IMR-90 (cell line): ENCODE data around the gene DUSP28. TPM values are rescaled to one million over a fixed set of nuclear protein-coding genes. Genes with fewer than 3 reads are reported as not detected.
A peak's percentile ranks its signal among the peaks of the same experiment; 100 is the strongest.

Experiments used
- ATAC-seq: fragments of 200-7000 bp; cut with Tn5 transposase; 2 replicates; pipeline ENCODE4 v1.9.1; 2020; ENCODE audit warnings: low read depth, mild to moderate bottlenecking, moderate library complexity
- BruUV-seq: library from RNA; stranded (reverse); fragments of 400-500 nt; replicated peaks from 2 replicates; lab custom pipeline; 2021; lab: Mats Ljungman, UMichigan
- CTCF ChIA-PET: fragments of 300-600 bp; formaldehyde crosslinking; extraction: SDS; loops from one replicate; lab custom pipeline; 2021; ENCODE audit warnings: antibody characterized with exemption; lab: Yijun Ruan, JAX
- POLR2A ChIA-PET: fragments of 300-600 bp; sonication (Branson Sonifier 250); formaldehyde crosslinking; loops from one replicate; lab custom pipeline; 2022; ENCODE audit warnings: antibody characterized with exemption; ENCODE audit not compliant: unreplicated experiment; lab: Charles Lee
- DNase-seq: peaks from one replicate; pipeline ENCODE4 v3.0.0; 2013
- H2AFZ ChIP-seq: replicated peaks from 2 replicates; pipeline ENCODE3; 2013; ENCODE audit warnings: low read length, mild to moderate bottlenecking; ENCODE audit not compliant: poor library complexity
- H2AK5ac ChIP-seq: 2 replicates; pipeline ENCODE4 v1.6.1; 2013; ENCODE audit warnings: low read depth, low read length, inconsistent platforms
- H2AK9ac ChIP-seq: replicated peaks from 2 replicates; pipeline ENCODE3; 2013; ENCODE audit warnings: mild to moderate bottlenecking, low read depth, low read length, moderate library complexity; ENCODE audit not compliant: poor library complexity
- H2BK120ac ChIP-seq: 2 replicates; pipeline ENCODE4 v1.6.1; 2013; ENCODE audit warnings: low read depth, low read length, inconsistent platforms
- H2BK15ac ChIP-seq: 3 replicates; pipeline ENCODE4 v1.6.1; 2013; ENCODE audit warnings: low read depth, low read length, inconsistent platforms
- H2BK20ac ChIP-seq: 2 replicates; pipeline ENCODE4 v1.6.1; 2013; ENCODE audit warnings: low read depth, mild to moderate bottlenecking, inconsistent platforms, low read length, moderate library complexity
- H2BK5ac ChIP-seq: 2 replicates; pipeline ENCODE4 v1.6.1; 2013; ENCODE audit warnings: mild to moderate bottlenecking, low read depth, low read length, inconsistent platforms; ENCODE audit not compliant: poor library complexity, severe bottlenecking
- H3K14ac ChIP-seq: replicated peaks from 2 replicates; pipeline ENCODE4 v1.6.1; 2013; ENCODE audit warnings: low read depth, low read length, inconsistent platforms
- H3K18ac ChIP-seq: 2 replicates; pipeline ENCODE4 v1.6.1; 2013; ENCODE audit warnings: low read depth, low read length, control low read depth
- H3K23ac ChIP-seq: 2 replicates; pipeline ENCODE4 v1.6.1; 2013; ENCODE audit warnings: low read depth, low read length, inconsistent platforms
- H3K27ac ChIP-seq: 2 replicates; pipeline ENCODE4 v1.5.1; 2013; ENCODE audit warnings: mild to moderate bottlenecking, control low read depth, low read length; ENCODE audit not compliant: insufficient read depth
- H3K27me3 ChIP-seq: 2 replicates; pipeline ENCODE4 v1.6.1; 2013; ENCODE audit warnings: low read length; ENCODE audit not compliant: control insufficient read depth, insufficient read depth
- H3K36me3 ChIP-seq: 2 replicates; pipeline ENCODE4 v1.6.1; 2013; ENCODE audit warnings: low read length, mixed read lengths; ENCODE audit not compliant: control insufficient read depth, insufficient read depth
- H3K4ac ChIP-seq: 2 replicates; pipeline ENCODE4 v1.6.1; 2013; ENCODE audit warnings: low read depth, low read length, inconsistent platforms
- H3K4me1 ChIP-seq: 2 replicates; pipeline ENCODE4 v1.6.1; 2013; ENCODE audit warnings: low read length, mixed read lengths; ENCODE audit not compliant: control insufficient read depth, insufficient read depth
- H3K4me2 ChIP-seq: 2 replicates; pipeline ENCODE4 v1.6.1; 2013; ENCODE audit warnings: low read depth, mild to moderate bottlenecking, control low read depth, low read length, moderate library complexity
- H3K4me3 ChIP-seq: 2 replicates; pipeline ENCODE4 v1.5.1; 2013; ENCODE audit warnings: low read depth, mild to moderate bottlenecking, control low read depth, low read length, moderate library complexity; ENCODE audit not compliant: insufficient read depth
- H3K56ac ChIP-seq: 2 replicates; pipeline ENCODE4 v1.6.1; 2013; ENCODE audit warnings: low read length, inconsistent platforms; ENCODE audit not compliant: insufficient read depth; ENCODE audit errors: extremely low read depth
- H3K79me1 ChIP-seq, 2 experiments: 2 replicates each; pipeline ENCODE4 v1.6.1; 2013; ENCODE audit warnings: low read length in 2 of 2, inconsistent platforms in 1 of 2, low read depth in 1 of 2
- H3K9ac ChIP-seq: 2 replicates; pipeline ENCODE4 v1.6.1; 2013; ENCODE audit warnings: low read depth, low read length, control low read depth
- H3K9me1 ChIP-seq: 2 replicates; pipeline ENCODE4 v1.6.1; 2013; ENCODE audit warnings: low read length, inconsistent platforms; ENCODE audit not compliant: insufficient read depth
- H3K9me3 ChIP-seq: 2 replicates; pipeline ENCODE4 v1.6.1; 2013; ENCODE audit warnings: low read length; ENCODE audit not compliant: control insufficient read depth, insufficient read depth
- H4K20me1 ChIP-seq: 2 replicates; pipeline ENCODE4 v1.6.1; 2013; ENCODE audit warnings: low read length, inconsistent platforms; ENCODE audit not compliant: insufficient read depth
- H4K5ac ChIP-seq: 2 replicates; pipeline ENCODE4 v1.6.1; 2013; ENCODE audit warnings: mild to moderate bottlenecking, low read depth, low read length, control low read depth
- H4K8ac ChIP-seq, 2 experiments: 2 replicates each; pipeline ENCODE4 v1.6.1; 2013; ENCODE audit warnings: low read depth in 2 of 2, low read length in 2 of 2, control low read depth in 1 of 2, inconsistent platforms in 1 of 2
- H4K91ac ChIP-seq: 2 replicates; pipeline ENCODE4 v1.6.1; 2013; ENCODE audit warnings: low read depth, low read length, inconsistent platforms; ENCODE audit not compliant: insufficient read depth
- BHLHE40 ChIP-seq: fragments of 150-350 bp; IDR thresholded peaks from 2 replicates; pipeline ENCODE4 v1.6.1; 2016; ENCODE audit warnings: mild to moderate bottlenecking, low read depth, low read length
- CEBPB ChIP-seq: IDR thresholded peaks from 2 replicates; pipeline ENCODE4 v1.6.1; 2012; ENCODE audit warnings: low read depth, low read length, improper control_type of control experiment
- CHD1 ChIP-seq: IDR thresholded peaks from 2 replicates; pipeline ENCODE4 v1.6.1; 2012; ENCODE audit warnings: low read depth, low read length, improper control_type of control experiment
- CTCF ChIP-seq: conservative IDR thresholded peaks from 2 replicates; pipeline ENCODE4 v1.5.1; 2012; ENCODE audit warnings: mild to moderate bottlenecking, low read depth, low read length, improper control_type of control experiment
- ELK1 ChIP-seq: fragments of 150-350 bp; IDR thresholded peaks from 2 replicates; pipeline ENCODE4 v1.6.1; 2016; ENCODE audit warnings: low read depth, mild to moderate bottlenecking, low read length, moderate library complexity, borderline replicate concordance
- FOS ChIP-seq: fragments of 150-350 bp; IDR thresholded peaks from 2 replicates; pipeline ENCODE4 v1.6.1; 2016; ENCODE audit warnings: low read depth, low read length
- MAFK ChIP-seq: IDR thresholded peaks from 2 replicates; pipeline ENCODE4 v1.6.1; 2012; ENCODE audit warnings: low read depth, low read length, improper control_type of control experiment
- MAZ ChIP-seq: IDR thresholded peaks from 2 replicates; pipeline ENCODE4 v1.6.1; 2012; ENCODE audit warnings: low read depth, mild to moderate bottlenecking, low read length, improper control_type of control experiment, moderate library complexity, borderline replicate concordance
- NFE2L2 ChIP-seq: fragments of 150-350 bp; IDR thresholded peaks from 2 replicates; pipeline ENCODE4 v1.6.1; 2016; ENCODE audit warnings: low read depth, mild to moderate bottlenecking, low read length
- POLR2A ChIP-seq: IDR thresholded peaks from 2 replicates; pipeline ENCODE4 v1.6.1; 2012; ENCODE audit warnings: mild to moderate bottlenecking, low read depth, low read length
- RAD21 ChIP-seq: IDR thresholded peaks from 2 replicates; pipeline ENCODE4 v1.6.1; 2012; ENCODE audit warnings: low read length, improper control_type of control experiment
- RCOR1 ChIP-seq: IDR thresholded peaks from 2 replicates; pipeline ENCODE4 v1.6.1; 2012; ENCODE audit warnings: mild to moderate bottlenecking, low read length, improper control_type of control experiment; ENCODE audit not compliant: insufficient replicate concordance
- RFX5 ChIP-seq: IDR thresholded peaks from 2 replicates; pipeline ENCODE4 v1.8.0; 2012; ENCODE audit warnings: low read depth, mild to moderate bottlenecking, low read length, moderate library complexity
- SMC3 ChIP-seq: fragments of 150-350 bp; IDR thresholded peaks from 2 replicates; pipeline ENCODE4 v1.6.1; 2016; ENCODE audit warnings: low read depth, mild to moderate bottlenecking, antibody characterized with exemption, low read length, moderate library complexity
- USF2 ChIP-seq: fragments of 150-350 bp; IDR thresholded peaks from 2 replicates; pipeline ENCODE4 v1.6.1; 2017; ENCODE audit warnings: mild to moderate bottlenecking, antibody characterized with exemption, low read length, low read depth
- WGBS, 2 experiments: methylation state at CpG; one replicate each; pipeline versions ENCODE4 v1.1.5 to v1.1.7; 2013; ENCODE audit warnings: missing lambda C conversion rate in 2 of 2; ENCODE audit not compliant: insufficient read length in 1 of 2; ENCODE audit errors: extremely low coverage in 2 of 2; 5-methylcytosine and 5-hydroxymethylcytosine counted together
- dilution Hi-C: fragments of 300-500 bp; cut with HindIII; formaldehyde crosslinking; loops from one replicate; pipeline ENCODE4 v1.14.3; 2018; ENCODE audit warnings: low sequenced_read_pairs; ENCODE audit not compliant: unreplicated experiment
- in situ Hi-C: fragments of 300-500 bp; cut with MboI; formaldehyde crosslinking; loops from 3 replicates; pipeline ENCODE4 v1.14.3; 2019; ENCODE audit warnings: low sequenced_read_pairs, inconsistent platforms, mixed read lengths
- intact Hi-C: fragments of 100-400 bp; cut with micrococcal nuclease; formaldehyde crosslinking; loops from 2 replicates; pipeline ENCODE4 v1.10.0; 2022
- polyA plus RNA-seq, 3 experiments: library from polyadenylated mRNA; depleted of rRNA; stranded (reverse); fragments of >200 nt; gene quantifications; 2 replicates each; pipeline ENCODE4 v1.2.3, GENCODE V29; 2012; ENCODE audit warnings: low replicate concordance in 1 of 3
- total RNA-seq: library from RNA; depleted of rRNA; stranded (reverse); fragments of >200 nt; gene quantifications from 2 replicates; pipeline ENCODE4 v1.2.3, GENCODE V29; 2012

Gene DUSP28
- total and polyA plus RNA-seq, 2 of the 4 experiments (the other 2 are of a cell fraction): 1.1 to 3.3 TPM

GRCh38 chr2:240591226-240591625 is 31.1 kb downstream of the DUSP28 start:
- DNase-seq: peak; percentile 51
- no TSS peak for BruUV-seq
- CTCF ChIA-PET: no interaction called here

More at GRCh38 chr2:240591226-240591625, 31.1 kb downstream of the DUSP28 start:
- H3K36me3 ChIP-seq: peaks cover 23% of the 10 kb centered on the region
- no peaks in the 10 kb centered on the region for H3K27me3 ChIP-seq
- no peak overlapping the region for H3K4me3 ChIP-seq
- H3K79me1 ChIP-seq: peaks cover 12 to 48% of the 10 kb centered on the region in 2 experiments
- no peak overlapping the region for H2AFZ ChIP-seq
- no CpG with 5 or more reads among the region's 6 CpGs for WGBS, 2 experiments
- intact Hi-C loops: no loop called here
- no peak overlapping the region for H3K18ac ChIP-seq
- H3K9me1 ChIP-seq: peaks cover 10% of the 10 kb centered on the region; the same call in 1 of the 2 replicates
- no peak overlapping the region for H2BK5ac ChIP-seq
- no peak overlapping the region for H2BK120ac ChIP-seq
- dilution Hi-C loops: no loop called here
- ATAC-seq: no peak
- peaks cover 10% of the 10 kb centered on the region for H4K20me1 ChIP-seq
- in situ Hi-C loops: no loop called here
- POLR2A ChIA-PET: no interaction called here
- no peak overlapping the region for H4K5ac ChIP-seq
- no peak overlapping the region for H2BK20ac ChIP-seq
- H2AK9ac ChIP-seq: no peak overlapping the region
- TF ChIP-seq SMC3 (no peak), USF2 (no peak), MAZ (no peak), ELK1 (no peak), RAD21 (no peak), RFX5 (no peak), CHD1 (no peak), CEBPB (no peak), MAFK (no peak), CTCF (no peak), FOS (no peak), RCOR1 (no peak), POLR2A (no peak), BHLHE40 (no peak), NFE2L2 (no peak)
- no peak overlapping the region; the same call in 1 of the 2 replicates for H2AK5ac ChIP-seq
- peaks cover 7% of the 10 kb centered on the region; the same call in 1 of the 2 replicates for H3K4me1 ChIP-seq
- H3K4ac ChIP-seq: no peak overlapping the region
- H3K9ac ChIP-seq: no peak overlapping the region
- H3K4me2 ChIP-seq: no peak overlapping the region
- H3K14ac ChIP-seq: no peak overlapping the region
- H3K27ac ChIP-seq: no peak overlapping the region
- no peak overlapping the region for H4K91ac ChIP-seq
- no peaks in the 10 kb centered on the region for H3K9me3 ChIP-seq
- H3K23ac ChIP-seq: no peak overlapping the region
- H2BK15ac ChIP-seq: no peak overlapping the region
- H3K56ac ChIP-seq: no peak overlapping the region
- H4K8ac ChIP-seq: no peak overlapping the region
